T-helper 2 cell treated with Interferon-gamma antibody and Interleukin-4, amounts not matched to agents 5 μg/mL and 100 μg/mL, for 36 hours (primary cell): ENCODE results near the gene COX5A.

Source experiments
- DNase-seq: peaks from one replicate; pipeline ENCODE4 v3.0.0; 2021; ENCODE audit warnings: low spot score
- H3K27ac Mint-ChIP-seq: one replicate; pipeline ENCODE4 v1.8.0; 2021; ENCODE audit warnings: mild to moderate bottlenecking, mixed read lengths
- H3K27me3 Mint-ChIP-seq: one replicate; pipeline ENCODE4 v1.8.0; 2021; ENCODE audit warnings: low read depth, mixed read lengths
- H3K36me3 Mint-ChIP-seq: one replicate; pipeline ENCODE4 v1.8.0; 2021; ENCODE audit warnings: low read depth, mixed read lengths
- H3K4me1 Mint-ChIP-seq: one replicate; pipeline ENCODE4 v1.8.0; 2021; ENCODE audit warnings: low read depth, mixed read lengths
- H3K4me3 Mint-ChIP-seq: one replicate; pipeline ENCODE4 v1.8.0; 2022; ENCODE audit warnings: mild to moderate bottlenecking, moderate library complexity, mixed read lengths
- H3K9me3 Mint-ChIP-seq: one replicate; pipeline ENCODE4 v1.8.0; 2021; ENCODE audit warnings: mixed read lengths

Gene COX5A

DNA sequence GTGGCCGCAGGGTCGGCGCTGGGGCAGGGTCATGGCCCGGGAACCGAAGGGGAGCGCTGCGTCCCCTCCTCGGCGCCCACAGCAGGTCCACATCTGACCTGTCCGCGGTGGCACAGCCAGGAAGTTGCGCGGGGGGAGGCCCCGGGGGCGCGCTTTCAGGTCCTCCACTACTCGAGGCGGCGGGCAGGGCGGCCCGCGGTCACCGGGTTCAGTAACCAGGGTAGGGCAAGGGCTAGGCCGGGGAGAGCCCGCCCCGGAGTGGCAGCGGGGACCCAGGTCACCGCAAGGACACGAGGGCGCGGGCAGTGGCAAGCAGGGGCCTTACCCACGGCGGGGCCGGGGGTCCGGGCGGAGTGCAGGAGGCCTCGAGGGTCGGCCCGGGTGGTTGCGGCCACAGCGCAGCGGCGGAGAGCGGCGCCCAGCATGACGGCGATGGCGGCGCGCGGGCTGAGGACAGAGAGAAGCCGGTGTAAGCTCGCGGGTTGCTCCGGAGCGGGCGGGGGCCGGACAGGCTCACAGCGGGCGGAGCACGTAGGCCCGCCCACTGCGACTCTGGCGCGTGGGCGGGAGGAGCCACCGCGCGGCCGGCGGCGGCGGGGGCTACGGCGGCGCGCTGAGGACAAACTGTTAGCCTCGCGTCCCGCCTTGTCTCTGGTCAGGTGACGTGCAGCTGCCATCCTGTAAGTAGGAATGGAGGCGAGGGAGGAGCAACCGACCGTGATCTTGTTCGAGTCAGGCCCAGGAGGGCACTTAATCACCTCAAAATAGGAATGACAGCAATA lies at the start of gene COX5A:
TSS of gene COX5A (minus strand) at position 484 of the 782 bp plus-strand sequence. CDS start at position 425, 59 bp downstream.
- Mint-ChIP-seq H3K27ac (peak within 1 kb of the TSS; percentile 91), H3K36me3 (peaks cover 16% of the 10 kb centered on the region), H3K27me3 (no peaks in the 10 kb centered on the region), H3K9me3 (no peaks in the 10 kb centered on the region), H3K4me3 (peak within 1 kb of the TSS; percentile 90), H3K4me1 (peaks cover 19% of the 10 kb centered on the region)
- DNase-seq: peak; percentile 95

DNA sequence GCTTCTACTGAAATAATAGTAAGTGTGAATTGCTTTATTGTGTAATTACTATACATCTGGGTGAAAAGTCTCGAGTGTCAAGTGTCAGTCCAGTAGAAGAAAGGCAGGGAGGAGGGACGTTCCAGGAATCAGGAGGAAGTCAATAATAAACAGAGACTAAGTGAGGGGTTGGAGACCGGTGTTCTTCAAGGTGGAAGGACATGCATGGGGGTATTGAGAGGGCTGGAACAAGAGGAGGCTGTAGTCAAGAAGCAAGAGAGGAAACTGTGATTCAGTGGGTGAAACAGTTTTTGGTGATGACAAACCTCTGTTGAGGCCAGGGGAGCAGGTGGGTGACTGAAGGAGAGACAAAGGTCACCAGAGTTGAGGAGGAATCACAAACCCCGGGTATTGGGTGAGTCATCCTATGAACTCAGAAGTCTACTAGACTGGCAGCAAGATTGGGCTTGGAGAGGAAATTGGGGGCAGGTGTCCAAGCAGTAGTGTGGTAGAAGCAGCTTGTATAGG lies 45.9 kb upstream of the COX5A start:
- Mint-ChIP-seq H3K27ac (peak overlapping the region; percentile 33), H3K9me3 (no peaks in the 10 kb centered on the region), H3K36me3 (no peaks in the 10 kb centered on the region), H3K4me3 (no peak overlapping the region), H3K27me3 (no peaks in the 10 kb centered on the region), H3K4me1 (peaks cover 6% of the 10 kb centered on the region)
- DNase-seq: peak; percentile 82

DNA sequence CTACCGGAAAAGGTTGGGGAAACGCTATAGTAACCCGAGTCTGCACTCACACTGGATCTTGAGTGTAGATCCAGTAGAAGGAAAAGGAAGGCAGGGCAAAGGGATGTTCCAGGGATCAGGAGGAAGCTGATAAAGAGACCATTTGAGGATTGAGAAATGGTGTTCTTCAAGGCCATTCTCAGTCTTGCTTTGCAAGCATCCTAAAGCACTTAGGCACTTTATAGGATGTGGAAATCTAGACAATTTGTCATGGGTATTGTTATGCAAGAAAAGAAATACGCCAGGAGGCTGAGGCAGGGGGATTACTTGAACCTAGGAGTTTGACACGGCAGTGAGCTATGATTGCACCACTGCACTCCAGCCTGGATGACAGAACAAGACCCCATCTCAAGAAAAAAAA lies 44.3 kb upstream of the COX5A start:
- no peaks in the 10 kb centered on the region for H3K27me3 Mint-ChIP-seq

DNA sequence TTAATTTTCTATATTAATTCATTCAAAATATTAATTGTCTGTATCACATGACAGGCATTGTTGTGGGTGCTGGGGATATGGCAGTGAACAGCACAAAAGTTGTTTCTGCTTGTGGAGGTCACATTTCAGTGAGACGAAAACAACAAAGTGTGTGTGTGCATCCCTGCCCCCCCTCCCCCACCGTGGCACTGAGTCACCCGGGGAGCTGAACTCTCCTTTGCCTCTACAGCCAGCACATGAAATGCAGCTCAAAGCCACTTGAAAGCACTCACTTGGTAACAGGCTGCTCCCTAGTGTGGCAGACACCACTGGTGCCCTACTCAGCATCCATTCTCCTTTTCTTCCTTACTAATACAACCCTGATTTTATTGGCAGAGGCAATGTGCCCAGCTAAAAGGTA lies 40.6 kb upstream of the COX5A start:
- H3K9me3 Mint-ChIP-seq: no peaks in the 10 kb centered on the region
- H3K27me3 Mint-ChIP-seq: peaks cover 2% of the 10 kb centered on the region
- no peak for DNase-seq
- H3K4me1 Mint-ChIP-seq: peaks cover 5% of the 10 kb centered on the region
- no peak overlapping the region for H3K4me3 Mint-ChIP-seq
- no peaks in the 10 kb centered on the region for H3K36me3 Mint-ChIP-seq
- no peak overlapping the region for H3K27ac Mint-ChIP-seq

More for the DNA sequence above, 44.3 kb upstream of the COX5A start:
- H3K36me3 Mint-ChIP-seq: no peaks in the 10 kb centered on the region
- no peaks in the 10 kb centered on the region for H3K9me3 Mint-ChIP-seq
- no peak overlapping the region for H3K4me3 Mint-ChIP-seq
- DNase-seq: no peak
- H3K4me1 Mint-ChIP-seq: peaks cover 10% of the 10 kb centered on the region
- H3K27ac Mint-ChIP-seq: no peak overlapping the region

DNA sequence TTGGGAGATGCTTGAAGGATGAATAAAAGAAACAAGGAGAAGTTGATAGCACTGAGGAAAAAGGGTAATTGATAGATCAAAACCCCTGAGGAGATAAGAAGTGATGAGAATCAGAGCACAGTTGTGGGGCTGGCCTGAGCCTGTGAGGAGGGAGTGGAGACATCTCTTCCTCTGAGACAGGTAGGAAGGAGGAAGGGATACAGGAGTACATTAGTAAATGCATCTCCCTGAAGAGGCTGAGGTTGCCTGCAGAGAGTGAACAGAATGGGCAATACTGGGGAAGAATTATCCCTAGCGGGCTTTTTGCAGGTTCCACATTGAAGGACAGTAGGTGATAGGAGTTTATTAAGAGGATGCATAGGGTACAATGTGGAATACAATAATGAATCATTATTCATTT lies 40.2 kb upstream of the COX5A start:
- Mint-ChIP-seq H3K4me1 (peaks cover 4% of the 10 kb centered on the region), H3K4me3 (no peak overlapping the region), H3K9me3 (no peaks in the 10 kb centered on the region), H3K27me3 (peaks cover 2% of the 10 kb centered on the region), H3K27ac (no peak overlapping the region), H3K36me3 (no peaks in the 10 kb centered on the region)
- no peak for DNase-seq

DNA sequence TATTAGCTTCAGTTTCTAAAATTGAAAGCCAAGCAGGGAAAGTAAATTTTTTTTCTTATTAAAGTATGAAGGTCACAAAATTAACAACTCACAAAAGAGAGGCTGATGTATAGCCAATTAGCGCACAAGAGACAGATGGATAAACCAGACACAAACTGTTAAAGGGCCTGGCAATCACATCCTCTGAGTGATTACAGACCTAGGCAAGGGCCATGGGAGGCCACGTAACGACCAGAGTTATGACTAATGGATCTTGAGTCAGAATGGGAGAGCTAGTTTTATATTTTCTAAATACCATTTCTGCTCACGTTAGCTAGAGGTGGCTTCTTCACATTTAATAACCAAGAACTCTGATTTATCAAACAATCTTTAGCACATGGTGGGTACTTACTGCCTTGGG lies 39.7 kb upstream of the COX5A start:
- peaks cover 4% of the 10 kb centered on the region for H3K4me1 Mint-ChIP-seq
- no peaks in the 10 kb centered on the region for H3K36me3 Mint-ChIP-seq
- no peak overlapping the region for H3K27ac Mint-ChIP-seq
- H3K9me3 Mint-ChIP-seq: no peaks in the 10 kb centered on the region
- H3K4me3 Mint-ChIP-seq: no peak overlapping the region
- H3K27me3 Mint-ChIP-seq: peaks cover 6% of the 10 kb centered on the region
- DNase-seq: peak; percentile 43

DNA sequence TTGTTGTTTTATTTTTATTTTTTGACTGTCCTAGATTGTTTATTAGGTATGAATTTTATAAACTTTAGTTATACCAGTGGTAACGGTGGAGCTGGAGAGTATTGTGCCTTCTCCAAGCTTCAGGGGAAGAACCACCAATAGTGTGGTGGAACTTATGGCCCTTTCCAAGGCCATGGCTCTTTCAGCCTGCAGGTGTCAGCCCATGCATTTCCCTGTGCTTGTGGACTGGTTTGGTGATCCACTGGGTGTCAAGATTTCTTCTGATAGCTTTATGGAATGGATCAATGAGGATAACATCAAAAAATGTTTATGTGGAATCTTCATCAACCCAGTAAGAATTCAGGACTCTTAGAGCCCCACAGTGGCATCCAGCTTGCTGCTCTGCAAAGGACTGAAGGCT lies 38.3 kb upstream of the COX5A start:
- Mint-ChIP-seq H3K27me3 (peaks cover 6% of the 10 kb centered on the region), H3K36me3 (no peaks in the 10 kb centered on the region), H3K27ac (no peak overlapping the region), H3K4me3 (no peak overlapping the region), H3K4me1 (peaks cover 4% of the 10 kb centered on the region), H3K9me3 (no peaks in the 10 kb centered on the region)
- DNase-seq: no peak

DNA sequence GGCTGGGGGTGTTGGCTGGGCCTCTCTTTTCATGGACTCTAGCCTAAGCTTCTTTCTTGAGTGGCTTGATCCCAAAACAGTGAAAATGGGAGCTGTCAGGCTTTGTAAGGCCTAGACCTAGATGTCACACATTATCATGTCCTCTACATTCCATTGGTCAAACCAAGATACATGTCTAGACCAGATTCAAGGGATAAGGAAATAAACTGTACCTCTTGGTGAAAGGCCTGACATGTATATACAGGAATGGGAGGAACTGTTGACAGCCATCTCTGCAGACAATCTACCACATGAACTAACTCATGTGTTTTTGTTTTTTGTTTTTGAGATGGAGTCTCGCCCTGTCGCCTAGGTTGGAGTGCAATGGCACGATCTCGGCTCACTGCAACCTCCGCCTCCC lies 29.8 kb upstream of the COX5A start:
- Mint-ChIP-seq H3K9me3 (no peaks in the 10 kb centered on the region), H3K4me3 (no peak overlapping the region), H3K27me3 (peaks cover 5% of the 10 kb centered on the region), H3K4me1 (no peaks in the 10 kb centered on the region), H3K27ac (no peak overlapping the region), H3K36me3 (no peaks in the 10 kb centered on the region)
- no peak for DNase-seq

DNA sequence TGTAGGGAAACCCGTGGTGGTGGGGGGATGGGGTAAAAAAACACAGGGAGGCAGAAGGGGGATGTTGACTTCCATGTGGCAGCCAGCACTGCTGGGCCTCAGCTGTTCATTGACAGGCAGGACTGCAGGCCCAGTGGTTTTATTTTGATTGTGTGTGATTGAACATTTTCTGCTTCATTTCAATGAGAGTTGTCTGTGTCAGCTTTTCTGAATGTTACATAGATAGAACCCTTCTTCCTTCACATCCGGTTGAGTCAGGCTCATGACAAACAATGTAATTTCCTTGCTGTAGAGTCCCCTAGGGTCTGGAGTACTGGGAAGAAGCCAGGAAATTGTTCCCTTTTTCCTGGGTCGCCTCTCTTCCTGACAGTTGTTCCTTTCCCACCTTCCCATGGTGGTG lies 26.9 kb upstream of the COX5A start:
- no peak overlapping the region for H3K4me3 Mint-ChIP-seq
- H3K4me1 Mint-ChIP-seq: peaks cover 8% of the 10 kb centered on the region
- H3K27ac Mint-ChIP-seq: no peak overlapping the region
- H3K27me3 Mint-ChIP-seq: peaks cover 24% of the 10 kb centered on the region
- no peaks in the 10 kb centered on the region for H3K36me3 Mint-ChIP-seq
- H3K9me3 Mint-ChIP-seq: no peaks in the 10 kb centered on the region
- DNase-seq: no peak

DNA sequence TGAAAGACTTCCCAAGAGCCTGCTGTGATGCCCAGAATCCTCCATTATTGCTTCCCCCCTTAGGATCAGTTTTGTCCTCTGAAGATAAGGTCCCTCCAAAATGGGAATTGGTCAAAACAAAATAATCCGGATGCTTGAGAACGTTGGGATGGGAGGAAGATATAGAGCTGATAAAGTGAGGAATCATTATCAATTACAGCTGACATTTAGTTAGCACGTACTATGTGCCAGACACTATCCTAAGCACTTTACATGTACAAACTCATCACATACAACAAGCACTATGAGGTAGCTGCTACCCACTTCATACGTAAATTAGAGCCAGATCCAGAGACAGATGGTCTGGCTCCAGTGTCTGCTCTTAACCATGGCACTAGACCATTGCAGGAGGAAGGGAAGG lies 25.3 kb upstream of the COX5A start:
- no peak overlapping the region for H3K27ac Mint-ChIP-seq
- H3K27me3 Mint-ChIP-seq: peaks cover 40% of the 10 kb centered on the region
- no peaks in the 10 kb centered on the region for H3K9me3 Mint-ChIP-seq
- DNase-seq: no peak
- H3K36me3 Mint-ChIP-seq: no peaks in the 10 kb centered on the region
- no peak overlapping the region for H3K4me3 Mint-ChIP-seq
- H3K4me1 Mint-ChIP-seq: peaks cover 17% of the 10 kb centered on the region

DNA sequence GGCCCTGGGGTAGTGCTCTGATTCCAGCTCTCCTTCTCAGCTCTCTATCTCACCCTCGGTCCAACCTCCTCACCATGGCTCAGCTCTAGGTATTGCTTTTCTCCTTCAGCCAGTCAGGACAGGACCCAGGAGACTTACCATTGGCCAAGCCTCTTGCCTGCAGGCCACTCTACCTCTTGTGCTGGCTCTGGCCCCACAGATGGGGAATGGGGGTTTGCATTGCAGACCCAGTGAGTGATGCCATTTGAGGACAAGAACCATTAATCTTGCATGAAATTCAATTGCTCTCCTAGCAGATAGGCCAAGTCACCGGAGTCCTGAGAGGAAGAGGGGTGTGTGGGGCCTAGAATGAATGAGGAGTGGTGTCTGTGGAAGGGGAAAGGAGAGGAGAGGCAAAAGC lies 24.8 kb upstream of the COX5A start:
- Mint-ChIP-seq H3K27ac (no peak overlapping the region), H3K36me3 (no peaks in the 10 kb centered on the region), H3K4me1 (peaks cover 20% of the 10 kb centered on the region), H3K9me3 (no peaks in the 10 kb centered on the region), H3K27me3 (peaks cover 45% of the 10 kb centered on the region), H3K4me3 (no peak overlapping the region)
- no peak for DNase-seq

DNA sequence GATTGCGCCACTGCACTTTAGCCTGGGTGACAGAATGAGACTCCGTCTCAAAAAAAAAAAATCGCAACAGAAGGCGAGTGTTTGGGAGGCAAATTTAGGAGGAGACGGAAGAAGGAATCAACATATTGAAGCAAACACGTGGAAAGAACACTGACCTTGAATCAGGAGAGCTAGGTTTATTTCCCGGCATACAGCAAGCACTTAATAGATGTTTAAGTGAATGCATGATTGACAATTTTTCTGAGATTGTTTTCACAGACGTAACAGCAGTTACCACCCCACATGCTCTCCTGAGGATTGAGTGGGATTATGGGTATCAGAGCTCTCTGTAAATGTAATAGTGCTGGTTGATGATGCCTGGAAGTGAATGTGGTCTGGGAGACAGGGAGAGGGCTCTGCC lies 24.3 kb upstream of the COX5A start:
- H3K4me3 Mint-ChIP-seq: no peak overlapping the region
- no peaks in the 10 kb centered on the region for H3K9me3 Mint-ChIP-seq
- H3K27me3 Mint-ChIP-seq: peaks cover 49% of the 10 kb centered on the region
- H3K27ac Mint-ChIP-seq: no peak overlapping the region
- no peak for DNase-seq
- peaks cover 23% of the 10 kb centered on the region for H3K4me1 Mint-ChIP-seq
- no peaks in the 10 kb centered on the region for H3K36me3 Mint-ChIP-seq

DNA sequence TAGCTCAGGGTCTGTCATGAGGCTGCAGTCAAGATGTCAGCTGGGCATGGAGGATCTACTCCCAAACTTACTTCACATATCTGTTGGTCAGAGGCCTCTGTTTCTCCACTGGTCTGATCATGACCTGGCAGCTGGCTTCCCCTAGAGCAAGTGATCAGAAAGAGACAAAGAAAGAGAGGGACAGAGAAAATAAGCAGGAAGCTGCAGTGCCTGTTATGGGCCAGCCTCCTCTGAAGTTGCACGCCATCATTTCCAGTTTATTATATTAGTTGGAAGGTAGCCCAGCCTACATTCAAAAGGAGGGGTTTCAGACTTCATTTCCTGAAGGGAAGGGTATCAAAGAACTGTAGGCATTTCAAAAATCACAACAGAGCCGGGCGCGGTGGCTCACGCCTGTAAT lies 23.7 kb upstream of the COX5A start:
- no peaks in the 10 kb centered on the region for H3K36me3 Mint-ChIP-seq
- no peak for DNase-seq
- no peak overlapping the region for H3K27ac Mint-ChIP-seq
- H3K4me3 Mint-ChIP-seq: no peak overlapping the region
- peaks cover 49% of the 10 kb centered on the region for H3K27me3 Mint-ChIP-seq
- peaks cover 23% of the 10 kb centered on the region for H3K4me1 Mint-ChIP-seq
- no peaks in the 10 kb centered on the region for H3K9me3 Mint-ChIP-seq

DNA sequence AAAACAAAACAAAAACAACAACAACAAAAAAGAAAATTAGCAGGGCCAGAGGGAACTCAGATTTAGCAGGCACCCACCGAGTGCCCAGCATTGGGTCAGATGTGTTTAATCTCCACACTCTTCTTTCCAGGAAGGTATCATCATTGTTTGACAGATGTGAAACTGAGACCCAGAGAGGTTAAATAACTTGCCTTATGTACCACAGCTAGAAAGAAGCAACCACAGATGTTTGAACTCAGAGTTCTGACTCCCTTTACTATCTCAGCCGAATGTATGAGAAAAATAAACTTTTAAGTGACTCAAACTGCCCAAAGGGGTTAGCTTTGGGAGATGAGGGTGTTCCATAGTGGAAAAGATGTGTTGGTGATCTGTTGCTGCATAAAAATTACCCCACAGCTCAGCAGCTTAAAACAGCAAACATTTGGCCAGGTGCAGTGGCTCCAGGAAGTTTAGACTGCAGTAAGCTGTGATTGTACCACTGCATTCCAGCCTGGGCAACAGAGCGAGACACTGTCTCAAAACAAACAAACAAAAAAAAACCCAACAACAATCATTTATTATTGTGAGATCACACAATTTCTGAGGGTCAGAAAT lies 23.2 kb upstream of the COX5A start:
- no peak for DNase-seq
- Mint-ChIP-seq H3K9me3 (no peaks in the 10 kb centered on the region), H3K4me1 (peaks cover 23% of the 10 kb centered on the region), H3K27me3 (peaks cover 49% of the 10 kb centered on the region), H3K27ac (no peak overlapping the region), H3K4me3 (no peak overlapping the region), H3K36me3 (no peaks in the 10 kb centered on the region)
